NCI-H146 treated with DMSO at 0.1 percent for 48 hours (cell line): ENCODE results near the gene COQ10A.

Experiments used
- DNase-seq: peaks from one replicate; lab custom pipeline; 2025; ENCODE audit not compliant: unreplicated experiment; lab: John Stamatoyannopoulos, UW

COQ10A gene

GRCh38 chr12:56266693-56267442, at the start of gene COQ10A:
Gene COQ10A, plus strand, starts transcription at chr12:56266942. Its CDS starts 177 bp downstream, at chr12:56267119.
- peak; percentile 90 for DNase-seq

- no peak for DNase-seq
Measured at GRCh38 chr12:56219840-56220239, 46.9 kb upstream of the COQ10A start.

- DNase-seq = no peak
Measured at GRCh38 chr12:56220611-56221231, 46.0 kb upstream of the COQ10A start.

DNA sequence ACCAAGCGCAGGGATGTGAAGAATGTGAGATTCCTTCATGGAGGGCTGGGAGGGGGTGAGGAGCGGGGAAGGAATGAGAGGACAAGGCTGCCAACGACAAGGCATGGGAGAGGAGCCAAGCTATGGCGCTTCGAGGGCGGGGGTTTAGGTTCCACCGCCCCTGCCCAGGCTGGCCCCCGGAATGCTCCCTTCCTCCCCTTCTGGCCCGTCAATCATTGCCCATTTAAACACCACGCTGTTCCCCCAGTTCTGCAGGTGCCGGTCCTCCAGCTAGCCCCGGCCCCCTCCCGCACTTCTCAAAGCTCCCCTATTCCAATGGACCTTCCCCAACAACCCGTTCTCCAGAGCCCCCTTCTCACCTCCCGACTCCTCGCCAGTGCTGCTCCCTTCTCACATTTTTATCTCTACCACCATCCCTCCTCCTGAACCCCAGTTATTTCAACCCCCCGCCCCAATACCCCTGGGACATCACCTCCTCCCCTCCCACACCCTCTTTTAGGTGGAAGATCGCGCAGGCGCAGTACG, 45.4 kb upstream of the COQ10A start:
- no peak for DNase-seq

GRCh38 chr12:56221757-56222530, 44.8 kb upstream of the COQ10A start, which contains the start of gene RNF41:
Gene RNF41, minus strand, starts transcription at chr12:56221922. Its CDS starts 7,875 bp downstream, at chr12:56214047.
- DNase-seq = peak; percentile 98

DNA sequence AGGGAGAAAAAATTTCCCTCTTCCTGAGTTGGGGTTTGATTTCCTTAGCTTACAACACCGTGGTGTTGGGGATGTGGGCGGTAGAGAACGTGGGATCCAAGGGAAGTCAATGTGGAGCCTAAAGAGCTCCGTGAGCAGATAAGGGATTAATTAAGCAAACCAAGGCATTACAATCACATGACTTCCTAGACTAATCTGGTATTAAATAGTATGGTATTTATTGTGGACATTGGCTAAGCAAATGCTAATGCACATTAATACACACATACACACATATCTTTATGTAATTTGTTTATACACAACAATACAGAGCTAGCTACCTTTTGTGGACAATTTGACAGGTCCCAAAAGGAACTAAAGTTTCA, 44.2 kb upstream of the COQ10A start:
- no peak for DNase-seq

- DNase-seq = no peak
Measured at GRCh38 chr12:56223571-56224101, 43.1 kb upstream of the COQ10A start.

GRCh38 chr12:56224102-56224701, 42.5 kb upstream of the COQ10A start, which contains the start of gene NABP2:
Gene NABP2, plus strand, starts transcription at chr12:56224342. Its CDS starts 515 bp downstream, at chr12:56224857.
- peak; percentile 98 for DNase-seq

DNA sequence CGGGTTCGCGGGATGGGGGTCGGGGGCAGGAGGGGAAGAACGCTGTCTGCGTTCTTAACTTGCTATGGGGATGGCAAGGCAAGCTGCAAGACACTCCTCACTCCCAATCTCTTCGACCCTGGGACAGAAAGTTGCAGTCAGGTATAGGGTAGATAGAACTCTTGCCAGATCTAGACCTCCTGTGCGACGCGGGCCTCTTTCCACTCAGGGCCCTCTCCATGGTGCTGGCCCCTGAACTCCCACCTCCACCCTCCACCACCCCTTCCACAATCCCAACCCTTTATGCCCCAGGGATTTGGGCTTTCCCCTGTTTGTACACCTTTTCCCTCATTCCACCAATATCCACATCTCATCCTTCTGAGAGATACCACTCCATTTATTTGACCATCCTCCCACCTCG, 41.8 kb upstream of the COQ10A start:
- no peak for DNase-seq

DNA sequence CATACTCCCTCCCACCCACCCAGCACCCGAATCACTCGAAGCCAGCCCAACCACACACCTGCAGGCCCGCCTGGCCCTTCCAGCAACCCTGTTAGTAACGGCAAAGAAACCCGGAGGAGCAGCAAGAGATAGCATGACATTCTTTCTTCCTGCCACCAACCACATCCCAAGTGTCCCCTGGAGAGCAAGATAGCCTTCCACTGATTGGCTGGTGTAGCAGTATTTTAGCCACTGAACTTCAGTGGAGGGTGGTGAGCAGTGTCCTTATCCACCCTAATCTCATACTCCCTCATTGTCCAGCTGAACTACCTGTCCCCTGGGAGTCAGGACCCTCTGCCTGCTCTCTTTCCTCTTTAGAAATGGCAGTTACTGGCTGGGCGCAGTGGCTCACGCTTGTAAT, 37.7 kb upstream of the COQ10A start:
- DNase-seq = no peak

DNA sequence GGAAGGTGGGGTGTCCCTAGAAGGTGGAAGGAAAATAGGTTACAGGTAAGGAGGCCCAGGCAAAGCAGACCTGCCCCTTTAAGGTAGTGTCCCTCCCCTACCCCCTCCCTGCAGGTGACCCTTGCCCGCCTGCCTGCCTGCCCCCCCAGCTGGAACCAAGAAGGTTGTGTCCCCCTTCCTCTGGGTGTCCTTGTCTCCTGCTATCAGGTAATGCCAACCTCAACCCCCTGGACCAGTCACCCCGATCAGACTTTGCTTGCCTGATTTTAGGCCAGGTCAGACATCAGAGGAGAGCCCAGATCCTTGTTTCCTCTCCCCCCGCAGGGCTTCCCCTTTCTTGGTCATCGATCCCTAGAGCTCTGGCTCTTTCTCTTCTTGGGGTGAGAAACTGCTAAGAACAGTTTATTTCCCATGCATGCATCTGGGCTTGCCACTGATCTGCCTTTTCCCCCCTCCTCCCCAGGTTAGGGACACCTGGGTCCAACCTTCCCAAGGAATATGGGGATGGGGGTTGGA, 36.8 kb upstream of the COQ10A start, which contains the start of gene SLC39A5:
SLC39A5 (plus strand) TSS at position 136 of the 516 bp plus-strand sequence. CDS start 1,224 bp downstream, outside the sequence.
- no peak for DNase-seq

GRCh38 chr12:56230432-56231183, 36.1 kb upstream of the COQ10A start:
- no peak for DNase-seq

DNA sequence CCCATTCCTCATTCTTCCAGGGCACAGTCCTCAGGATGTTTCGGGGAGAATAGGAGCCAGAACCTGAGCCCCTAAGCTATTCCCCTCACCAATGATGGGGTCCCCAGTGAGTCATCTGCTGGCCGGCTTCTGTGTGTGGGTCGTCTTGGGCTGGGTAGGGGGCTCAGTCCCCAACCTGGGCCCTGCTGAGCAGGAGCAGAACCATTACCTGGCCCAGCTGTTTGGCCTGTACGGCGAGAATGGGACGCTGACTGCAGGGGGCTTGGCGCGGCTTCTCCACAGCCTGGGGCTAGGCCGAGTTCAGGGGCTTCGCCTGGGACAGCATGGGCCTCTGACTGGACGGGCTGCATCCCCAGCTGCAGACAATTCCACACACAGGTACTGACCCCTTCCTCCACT, 35.6 kb upstream of the COQ10A start:
- DNase-seq = no peak

- no peak for DNase-seq
Measured at GRCh38 chr12:56234746-56235436, 31.9 kb upstream of the COQ10A start.

DNA sequence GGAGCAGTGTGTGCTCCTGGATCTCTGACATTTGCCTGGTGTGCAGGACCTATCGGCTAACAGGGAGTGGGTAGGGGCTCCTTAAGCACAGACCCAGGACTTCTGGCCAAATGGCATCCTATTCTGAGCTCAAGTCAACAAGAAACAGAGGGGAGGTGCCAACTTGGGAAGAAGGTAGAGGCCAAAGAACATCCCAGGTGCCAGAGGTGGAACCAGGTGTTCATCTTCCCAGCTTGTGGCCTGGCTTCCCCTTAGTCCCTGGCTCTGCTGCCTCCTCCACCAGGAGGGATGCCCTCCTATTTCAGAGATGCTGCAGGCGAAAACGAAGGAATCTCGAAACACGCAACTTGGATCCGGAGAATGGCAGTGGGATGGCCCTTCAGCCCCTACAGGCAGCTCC, 30.7 kb upstream of the COQ10A start:
- DNase-seq = no peak

DNA sequence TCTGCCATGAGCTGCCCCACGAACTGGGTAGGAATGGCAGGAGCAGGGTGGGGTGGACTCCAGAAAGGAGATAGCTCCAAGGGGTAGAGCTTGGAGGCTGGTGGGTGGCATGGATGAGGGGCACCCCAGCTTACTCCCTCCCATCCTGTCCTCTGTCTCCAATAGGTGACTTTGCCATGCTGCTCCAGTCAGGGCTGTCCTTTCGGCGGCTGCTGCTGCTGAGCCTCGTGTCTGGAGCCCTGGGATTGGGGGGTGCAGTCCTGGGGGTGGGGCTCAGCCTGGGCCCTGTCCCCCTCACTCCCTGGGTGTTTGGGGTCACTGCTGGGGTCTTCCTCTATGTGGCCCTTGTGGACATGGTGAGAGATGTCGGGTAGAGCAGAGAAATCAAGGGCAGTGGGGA, 29.8 kb upstream of the COQ10A start:
- no peak for DNase-seq

- DNase-seq = no peak
Measured at GRCh38 chr12:56237552-56237951, 29.2 kb upstream of the COQ10A start.

DNA sequence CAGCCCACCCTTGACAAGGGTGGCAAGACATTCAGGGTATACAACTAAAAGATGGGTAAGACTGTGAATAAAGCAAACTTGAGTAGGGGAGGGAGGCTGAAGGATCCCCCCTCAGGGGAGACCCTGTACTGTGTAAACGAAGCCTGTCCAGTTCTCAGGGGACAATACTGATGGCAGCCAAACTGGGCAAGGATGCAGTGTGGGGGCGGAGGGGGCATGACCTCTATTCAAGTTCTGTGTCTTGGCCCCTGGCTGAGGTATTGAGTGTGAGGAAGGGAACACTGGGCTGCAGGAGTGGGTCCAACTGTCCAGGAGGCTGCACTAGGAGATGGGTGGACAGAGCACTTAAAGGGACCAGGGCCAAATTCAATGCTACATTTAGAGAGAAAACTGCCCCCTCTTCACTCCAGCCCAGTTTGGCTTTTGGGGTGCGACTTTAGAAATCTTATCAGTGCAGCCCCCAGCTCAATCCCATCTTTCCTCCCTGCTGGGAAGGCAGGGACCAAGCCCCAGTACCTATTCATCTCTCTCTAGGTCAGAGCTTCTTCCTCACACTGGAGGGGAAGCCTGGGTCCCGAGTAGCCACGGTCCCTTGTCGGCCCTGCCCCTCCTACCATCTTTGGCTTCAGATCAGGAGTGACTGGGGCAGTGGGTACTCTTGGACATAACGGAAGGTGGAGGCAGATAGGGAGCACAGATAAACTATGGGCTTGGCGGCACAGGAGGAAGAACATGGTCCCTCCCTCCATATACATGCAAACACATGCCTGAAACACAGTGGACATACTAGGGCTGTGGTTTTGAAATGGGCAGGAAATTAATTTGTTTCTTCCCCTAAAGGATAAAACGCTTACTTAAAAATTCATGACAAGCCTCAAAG, 25.1 kb upstream of the COQ10A start:
- no peak for DNase-seq
